Testis (tissue), 2 donors: ENCODE measurements around the gene RNASE7.

ENCODE experiments used
- CTCF ChIP-seq, 3 experiments: fragments of 450-650 bp in 2 of 3; fragments of 200-600 bp in 1 of 3; sonication (generic) in 1 of 3; IDR thresholded peaks; one replicate each; pipeline ENCODE4 v1.5.1; 2016 to 2019; ENCODE audit warnings: antibody characterized with exemption in 3 of 3, mild to moderate bottlenecking in 2 of 3, moderate library complexity in 1 of 3
- POLR2A ChIP-seq: fragments of 450-650 bp; IDR thresholded peaks from one replicate; pipeline ENCODE4 v1.6.1; 2017; ENCODE audit warnings: antibody characterized with exemption, mild to moderate bottlenecking, moderate library complexity

GRCh38 chr14:21030531-21030930 lies 11.6 kb upstream of the RNASE7 start:
- TF ChIP-seq CTCF (IDR thresholded peaks at IDR 0.05): no peak
- TF ChIP-seq POLR2A: no peak
